B cell (primary cell): ENCODE measurements around the gene DAAM2. TPM values are rescaled to one million over a fixed set of nuclear protein-coding genes. Genes with fewer than 3 reads are reported as not detected.

Source experiments
- ATAC-seq: fragments of 200-7000 bp; cut with Tn5 transposase; one replicate; pipeline ENCODE4 v1.10.0; 2021; ENCODE audit warnings: low read depth, mild to moderate bottlenecking, moderate number of reproducible peaks, moderate library complexity
- CTCF ChIA-PET: fragments of 350-600 bp; sonication (Branson Sonifier 250); formaldehyde crosslinking; loops from one replicate; lab custom pipeline; 2021; ENCODE audit warnings: antibody characterized with exemption, inconsistent platforms; lab: Charles Lee
- POLR2A ChIA-PET: fragments of 350-600 bp; sonication (Branson Sonifier 250); formaldehyde crosslinking; loops from one replicate; lab custom pipeline; 2021; ENCODE audit warnings: antibody characterized with exemption; lab: Charles Lee
- DNase-seq: peaks from one replicate; pipeline ENCODE4 v3.0.0; 2013
- H2AFZ ChIP-seq: 2 replicates; pipeline ENCODE4 v1.6.1; 2012; ENCODE audit warnings: mild to moderate bottlenecking, low read depth, low read length; ENCODE audit not compliant: insufficient read depth, poor library complexity, severe bottlenecking
- H3K27ac ChIP-seq, 2 donors: 1 replicate in 1 of 2; 2 replicates in 1 of 2; pipeline ENCODE4 v1.5.1; 2012 to 2013; ENCODE audit warnings: low read length in 2 of 2, mild to moderate bottlenecking in 2 of 2, moderate library complexity in 1 of 2
- H3K27me3 ChIP-seq, 4 experiments: fragments of 200-600 bp in 1 of 4; sonication (generic) in 1 of 4; replicated peaks in 1 of 4; 1 replicate in 2 of 4; 2 replicates in 2 of 4; pipeline versions ENCODE4 v1.6.1 to v1.7.0; 2013 to 2016; ENCODE audit warnings: low read length in 3 of 4, mild to moderate bottlenecking in 2 of 4, mixed read lengths in 1 of 4, moderate library complexity in 1 of 4; ENCODE audit not compliant: insufficient read depth in 4 of 4, control insufficient read depth in 3 of 4; ENCODE audit errors: control extremely low read depth in 1 of 4
- H3K36me3 ChIP-seq, 2 experiments: replicated peaks in 1 of 2; 1 replicate in 1 of 2; 2 replicates in 1 of 2; pipeline versions ENCODE4 v1.6.1 to v1.7.1; 2013; ENCODE audit warnings: low read length in 1 of 2; ENCODE audit not compliant: insufficient read depth in 2 of 2, control insufficient read depth in 1 of 2; ENCODE audit errors: control extremely low read depth in 1 of 2, extremely low read depth in 1 of 2
- H3K4me1 ChIP-seq, 2 donors: fragments of 200-600 bp in 1 of 2; sonication (generic) in 1 of 2; 1 replicate in 1 of 2; 2 replicates in 1 of 2; pipeline versions ENCODE4 v1.5.1 to v1.6.1; 2013 to 2017; ENCODE audit warnings: low read length in 2 of 2; ENCODE audit not compliant: control insufficient read depth in 2 of 2, insufficient read depth in 2 of 2
- H3K4me2 ChIP-seq: replicated peaks from 2 replicates; pipeline ENCODE3; 2012; ENCODE audit warnings: mild to moderate bottlenecking, low read depth, low read length; ENCODE audit not compliant: poor library complexity, severe bottlenecking
- H3K4me3 ChIP-seq, 5 experiments: fragments of 200-600 bp in 1 of 5; sonication (generic) in 1 of 5; 1 replicate in 3 of 5; 2 replicates in 2 of 5; pipeline versions ENCODE4 v1.5.1 to v1.7.0; 2011 to 2016; ENCODE audit warnings: low read length in 4 of 5, mild to moderate bottlenecking in 4 of 5, low read depth in 2 of 5, control low read depth in 1 of 5, moderate library complexity in 1 of 5; ENCODE audit not compliant: insufficient read depth in 1 of 5; ENCODE audit errors: control extremely low read depth in 1 of 5, extremely low read depth in 1 of 5
- H3K79me2 ChIP-seq: fragments of 200-600 bp; sonication (generic); one replicate; pipeline ENCODE4 v1.6.0; 2016; ENCODE audit warnings: low read length; ENCODE audit not compliant: control insufficient read depth, insufficient read depth
- H3K9ac ChIP-seq: fragments of 200-600 bp; sonication (generic); 2 replicates; pipeline ENCODE4 v1.6.1; 2017; ENCODE audit warnings: mild to moderate bottlenecking, low read length, moderate library complexity
- H3K9me3 ChIP-seq, 3 donors: one replicate each; pipeline versions ENCODE4 v1.6.1 to v1.7.1; 2013; ENCODE audit warnings: low read length in 2 of 3; ENCODE audit not compliant: control insufficient read depth in 2 of 3, insufficient read depth in 1 of 3; ENCODE audit errors: control extremely low read depth in 1 of 3
- H4K20me1 ChIP-seq: 2 replicates; pipeline ENCODE4 v1.6.0; 2012; ENCODE audit warnings: mild to moderate bottlenecking, low read length; ENCODE audit not compliant: insufficient read depth, control insufficient read depth, poor library complexity, severe bottlenecking
- H3K27ac Mint-ChIP-seq: one replicate; pipeline ENCODE4 v1.8.0; 2021; ENCODE audit warnings: mixed read lengths
- H3K27me3 Mint-ChIP-seq: one replicate; pipeline ENCODE4 v1.8.0; 2021; ENCODE audit warnings: mixed read lengths
- H3K4me1 Mint-ChIP-seq: one replicate; pipeline ENCODE4 v1.8.0; 2021; ENCODE audit warnings: mixed read lengths
- H3K4me3 Mint-ChIP-seq: one replicate; pipeline ENCODE4 v1.8.0; 2021; ENCODE audit warnings: mixed read lengths
- H3K9me3 Mint-ChIP-seq: one replicate; pipeline ENCODE4 v1.8.0; 2022; ENCODE audit warnings: mixed read lengths; ENCODE audit not compliant: insufficient read depth
- EZH2 ChIP-seq: IDR thresholded peaks from 2 replicates; pipeline ENCODE4 v1.6.1; 2012; ENCODE audit warnings: borderline replicate concordance, low read depth, mild to moderate bottlenecking, moderate library complexity, low read length; ENCODE audit not compliant: insufficient read depth, poor library complexity, severe bottlenecking
- WGBS: methylation state at CpG from one replicate; pipeline ENCODE4 v1.1.5; 2013; ENCODE audit warnings: missing lambda C conversion rate; ENCODE audit not compliant: insufficient coverage; 5-methylcytosine and 5-hydroxymethylcytosine counted together
- intact Hi-C: fragments of 100-400 bp; cut with micrococcal nuclease; formaldehyde crosslinking; loops from one replicate; pipeline ENCODE4 v1.10.0; 2022
- polyA plus RNA-seq: library from polyadenylated mRNA; depleted of rRNA; stranded (reverse); fragments of >200 nt; gene quantifications from 2 replicates; pipeline ENCODE4 v1.2.3, GENCODE V29; 2012
- total RNA-seq, 2 donors: library from RNA; stranded (reverse); fragments of 120-200 nt in 1 of 2; gene quantifications; 1 replicate in 1 of 2; 2 replicates in 1 of 2; pipeline versions ENCODE4 v1.2.3 to v1.2.4, GENCODE V29; 2013 to 2022
- TF ChIP-seq, protein P1 (sequence below): fragments of 200-600 bp; IDR thresholded peaks from one replicate; pipeline ENCODE4 v1.8.0; 2022; ENCODE audit warnings: antibody characterized with exemption, mild to moderate bottlenecking

DAAM2 gene
- total and polyA plus RNA-seq, 2 donors (not counting 1 experiment from before 2014, with no cell fraction given), result not detected

DNA sequence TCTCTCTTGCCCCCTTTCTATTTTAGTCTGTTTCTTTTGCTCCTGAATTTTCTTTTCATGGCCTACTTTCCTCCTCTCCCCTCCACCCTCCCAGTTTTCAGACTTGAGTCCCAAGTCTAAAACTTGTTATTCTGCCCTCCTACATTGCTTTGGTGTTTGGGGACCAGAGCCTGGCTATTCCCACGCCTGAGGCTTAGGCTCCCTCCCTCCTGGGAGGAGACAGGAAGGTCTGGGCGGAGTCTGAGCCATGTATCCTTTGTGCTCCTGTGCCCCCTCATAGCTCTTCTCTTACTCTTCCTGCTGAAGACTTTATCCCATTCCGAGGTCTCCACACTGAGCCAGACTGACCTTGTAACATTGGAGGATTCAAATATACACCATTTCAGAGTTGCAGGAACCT, 69.5 kb downstream of the DAAM2 start:
- no peak for ATAC-seq
- Histone ChIP-seq H4K20me1 (no peaks in the 10 kb centered on the region), H3K4me1 (no peaks in the 10 kb centered on the region), H2AFZ (no peak overlapping the region), H3K36me3 (no peaks in the 10 kb centered on the region), H3K4me2 (no peak overlapping the region), H3K4me3 (no peak overlapping the region), H3K79me2 (no peaks in the 10 kb centered on the region), H3K27me3 (peaks cover 0 to 5% (median 0%) of the 10 kb centered on the region in 4 experiments), H3K9me3 (no peaks in the 10 kb centered on the region), H3K9ac (no peak overlapping the region), H3K27ac (no peak overlapping the region)
- H3K27me3 Mint-ChIP-seq, result peaks cover 34% of the 10 kb centered on the region
- H3K4me3 Mint-ChIP-seq, result no peak overlapping the region
- ChIA-PET CTCF (no interaction called here), POLR2A (no interaction called here)
- H3K9me3 Mint-ChIP-seq, result no peaks in the 10 kb centered on the region
- H3K4me1 Mint-ChIP-seq, result no peaks in the 10 kb centered on the region
- H3K27ac Mint-ChIP-seq, result no peak overlapping the region
- WGBS, result 90% methylated on average over 2 of the region's 3 CpGs
- intact Hi-C loops, result loop anchor here (10.0 kb wide), 1 partner anchor 1163 kb away; no protein-coding TSS in a partner anchor
- DNase-seq, result no peak
- TF ChIP-seq EZH2, result no peak
- TF ChIP-seq, protein P1, sequence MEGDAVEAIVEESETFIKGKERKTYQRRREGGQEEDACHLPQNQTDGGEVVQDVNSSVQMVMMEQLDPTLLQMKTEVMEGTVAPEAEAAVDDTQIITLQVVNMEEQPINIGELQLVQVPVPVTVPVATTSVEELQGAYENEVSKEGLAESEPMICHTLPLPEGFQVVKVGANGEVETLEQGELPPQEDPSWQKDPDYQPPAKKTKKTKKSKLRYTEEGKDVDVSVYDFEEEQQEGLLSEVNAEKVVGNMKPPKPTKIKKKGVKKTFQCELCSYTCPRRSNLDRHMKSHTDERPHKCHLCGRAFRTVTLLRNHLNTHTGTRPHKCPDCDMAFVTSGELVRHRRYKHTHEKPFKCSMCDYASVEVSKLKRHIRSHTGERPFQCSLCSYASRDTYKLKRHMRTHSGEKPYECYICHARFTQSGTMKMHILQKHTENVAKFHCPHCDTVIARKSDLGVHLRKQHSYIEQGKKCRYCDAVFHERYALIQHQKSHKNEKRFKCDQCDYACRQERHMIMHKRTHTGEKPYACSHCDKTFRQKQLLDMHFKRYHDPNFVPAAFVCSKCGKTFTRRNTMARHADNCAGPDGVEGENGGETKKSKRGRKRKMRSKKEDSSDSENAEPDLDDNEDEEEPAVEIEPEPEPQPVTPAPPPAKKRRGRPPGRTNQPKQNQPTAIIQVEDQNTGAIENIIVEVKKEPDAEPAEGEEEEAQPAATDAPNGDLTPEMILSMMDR, result no peak

DNA sequence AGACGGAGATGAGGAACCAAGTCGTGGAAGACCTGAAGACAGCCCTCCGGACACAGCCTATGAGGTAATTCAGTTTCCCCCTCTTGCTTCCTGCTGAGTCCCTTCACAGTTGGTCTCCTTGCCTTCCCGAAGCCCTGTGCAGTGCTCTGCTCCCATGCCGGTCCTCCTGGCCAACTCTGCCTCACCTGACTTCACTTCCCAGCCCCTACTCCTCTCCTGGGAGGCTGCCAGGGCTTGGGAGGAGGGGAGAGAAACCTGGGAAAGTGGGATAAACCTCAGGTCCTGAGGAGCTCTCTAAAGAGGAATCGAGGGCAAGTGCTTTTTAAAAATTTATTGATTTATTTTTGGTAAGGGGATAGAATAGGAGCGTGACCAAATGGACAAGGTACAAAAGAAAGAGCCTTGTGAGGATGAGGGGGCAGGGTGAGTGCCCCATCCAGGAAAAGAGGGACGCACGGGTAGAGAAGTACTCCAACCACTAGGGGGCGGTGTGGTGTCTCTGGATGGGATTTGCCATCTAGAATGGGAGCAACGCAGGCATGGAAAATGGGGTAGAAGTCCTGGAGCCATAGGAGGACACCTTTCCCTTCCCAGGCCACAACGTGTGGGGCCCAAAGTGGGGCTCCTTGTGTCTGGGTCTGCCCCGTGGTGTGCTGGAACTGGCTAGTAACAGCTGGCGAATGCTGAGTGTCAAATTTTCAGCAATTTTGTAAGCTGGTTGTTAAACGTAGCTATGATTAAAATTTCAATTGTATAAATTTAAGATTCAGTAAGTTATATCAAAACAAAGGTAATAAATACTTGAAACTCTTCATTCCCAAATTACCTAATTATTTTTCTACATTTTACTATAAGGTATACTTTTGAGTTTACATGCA, 73.1 kb downstream of the DAAM2 start:
- no peak overlapping the region for H3K4me3 ChIP-seq
- no peaks in the 10 kb centered on the region for H3K4me1 ChIP-seq
- Mint-ChIP-seq H3K4me1 (no peaks in the 10 kb centered on the region), H3K9me3 (no peaks in the 10 kb centered on the region), H3K4me3 (no peak overlapping the region), H3K27me3 (peaks cover 19% of the 10 kb centered on the region), H3K27ac (no peak overlapping the region)
- no peaks in the 10 kb centered on the region for H3K36me3 ChIP-seq
- no peak for ATAC-seq
- no peak overlapping the region for H3K27ac ChIP-seq
- H4K20me1 ChIP-seq, result no peaks in the 10 kb centered on the region
- TF ChIP-seq, protein P1, result peak; percentile 75
- no peak for TF ChIP-seq EZH2
- DNase-seq, result peak; percentile 47
- H3K4me2 ChIP-seq, result no peak overlapping the region
- no peak overlapping the region for H2AFZ ChIP-seq
- H3K79me2 ChIP-seq, result no peaks in the 10 kb centered on the region
- 22% methylated on average over 9 of the region's 15 CpGs for WGBS
- H3K27me3 ChIP-seq, result peaks cover 0 to 1% (median 0%) of the 10 kb centered on the region in 4 experiments
- intact Hi-C loops, result loop anchor here (10.0 kb wide), 1 partner anchor 1160 kb away; no protein-coding TSS in a partner anchor
- CTCF ChIA-PET, result interaction anchor here (1.4 to 2.2 kb wide), 4 partner anchors 10 to 1047 kb away, joined by 3 to 18 read pairs (median 3); no protein-coding TSS in a partner anchor
- H3K9ac ChIP-seq, result no peak overlapping the region
- POLR2A ChIA-PET, result no interaction called here
- H3K9me3 ChIP-seq, result no peaks in the 10 kb centered on the region
